Measurements from ENCODE around the gene SELENOF.

Gene SELENOF

DNA sequence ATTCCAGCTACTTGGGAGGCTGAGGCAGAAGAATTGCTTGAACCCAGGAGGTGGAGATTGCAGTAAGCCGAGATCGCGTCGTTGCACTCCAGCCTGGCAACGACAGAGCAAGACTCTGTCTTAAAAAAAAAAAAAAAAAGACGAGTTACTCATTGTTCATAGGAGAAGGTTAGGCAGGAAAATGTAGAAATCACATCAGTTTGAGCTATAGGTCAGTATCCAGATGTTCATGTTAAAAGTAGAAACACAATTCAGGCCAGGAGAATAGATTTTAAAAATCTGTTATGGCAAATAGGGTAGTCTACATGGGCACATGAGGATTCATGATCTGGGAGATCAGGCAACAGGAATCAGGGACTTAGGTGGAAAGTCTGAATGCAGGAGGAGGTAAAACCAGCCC is 57.7 kb downstream of the SELENOF start:
- TF ChIP-seq, protein P1, sequence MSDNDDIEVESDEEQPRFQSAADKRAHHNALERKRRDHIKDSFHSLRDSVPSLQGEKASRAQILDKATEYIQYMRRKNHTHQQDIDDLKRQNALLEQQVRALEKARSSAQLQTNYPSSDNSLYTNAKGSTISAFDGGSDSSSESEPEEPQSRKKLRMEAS (IDR thresholded peaks at IDR 0.05; ENCODE audit: low read depth, low read length): no peak
- TF ChIP-seq, protein P2, sequence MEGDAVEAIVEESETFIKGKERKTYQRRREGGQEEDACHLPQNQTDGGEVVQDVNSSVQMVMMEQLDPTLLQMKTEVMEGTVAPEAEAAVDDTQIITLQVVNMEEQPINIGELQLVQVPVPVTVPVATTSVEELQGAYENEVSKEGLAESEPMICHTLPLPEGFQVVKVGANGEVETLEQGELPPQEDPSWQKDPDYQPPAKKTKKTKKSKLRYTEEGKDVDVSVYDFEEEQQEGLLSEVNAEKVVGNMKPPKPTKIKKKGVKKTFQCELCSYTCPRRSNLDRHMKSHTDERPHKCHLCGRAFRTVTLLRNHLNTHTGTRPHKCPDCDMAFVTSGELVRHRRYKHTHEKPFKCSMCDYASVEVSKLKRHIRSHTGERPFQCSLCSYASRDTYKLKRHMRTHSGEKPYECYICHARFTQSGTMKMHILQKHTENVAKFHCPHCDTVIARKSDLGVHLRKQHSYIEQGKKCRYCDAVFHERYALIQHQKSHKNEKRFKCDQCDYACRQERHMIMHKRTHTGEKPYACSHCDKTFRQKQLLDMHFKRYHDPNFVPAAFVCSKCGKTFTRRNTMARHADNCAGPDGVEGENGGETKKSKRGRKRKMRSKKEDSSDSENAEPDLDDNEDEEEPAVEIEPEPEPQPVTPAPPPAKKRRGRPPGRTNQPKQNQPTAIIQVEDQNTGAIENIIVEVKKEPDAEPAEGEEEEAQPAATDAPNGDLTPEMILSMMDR (IDR thresholded peaks at IDR 0.05; ENCODE audit: low read depth, low read length): no peak
- no peak for DNase-seq (ENCODE audit: low read depth)
- no peak overlapping the region for H3K4me3 ChIP-seq (ENCODE audit: low read depth, low read length)

DNA sequence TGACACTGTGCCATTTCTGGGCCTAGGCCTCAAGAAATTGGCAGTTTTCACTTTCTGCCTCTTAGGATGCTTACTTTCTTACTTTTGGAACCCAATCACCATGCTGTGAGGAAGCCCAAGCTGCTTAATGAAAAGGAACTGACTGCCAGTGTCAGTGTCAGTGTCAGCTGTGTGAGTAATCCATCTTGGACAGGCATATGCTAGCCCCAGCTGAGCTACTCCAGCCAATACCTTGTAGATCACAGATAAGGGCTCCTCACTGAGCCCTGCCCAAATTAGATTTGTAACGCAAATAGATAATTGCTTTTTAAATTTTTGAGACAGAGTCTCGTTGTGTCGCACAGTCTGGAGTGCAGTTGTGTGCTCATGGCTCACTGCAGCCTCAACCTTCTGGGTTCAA is 59.6 kb downstream of the SELENOF start:
- no peak overlapping the region for H3K4me3 ChIP-seq (ENCODE audit: low read depth, low read length)
- TF ChIP-seq MYC (IDR thresholded peaks at IDR 0.05; ENCODE audit: low read depth, low read length): no peak
- TF ChIP-seq, protein P2 (IDR thresholded peaks at IDR 0.05; ENCODE audit: low read depth, low read length): no peak
- TF ChIP-seq POLR2A (IDR thresholded peaks at IDR 0.05; ENCODE audit: extremely low read depth, insufficient read length): no peak
- TF ChIP-seq, protein P1 (IDR thresholded peaks at IDR 0.05; ENCODE audit: low read depth, low read length): no peak
- DNase-seq (ENCODE audit: low read depth): peak; percentile 14

DNA sequence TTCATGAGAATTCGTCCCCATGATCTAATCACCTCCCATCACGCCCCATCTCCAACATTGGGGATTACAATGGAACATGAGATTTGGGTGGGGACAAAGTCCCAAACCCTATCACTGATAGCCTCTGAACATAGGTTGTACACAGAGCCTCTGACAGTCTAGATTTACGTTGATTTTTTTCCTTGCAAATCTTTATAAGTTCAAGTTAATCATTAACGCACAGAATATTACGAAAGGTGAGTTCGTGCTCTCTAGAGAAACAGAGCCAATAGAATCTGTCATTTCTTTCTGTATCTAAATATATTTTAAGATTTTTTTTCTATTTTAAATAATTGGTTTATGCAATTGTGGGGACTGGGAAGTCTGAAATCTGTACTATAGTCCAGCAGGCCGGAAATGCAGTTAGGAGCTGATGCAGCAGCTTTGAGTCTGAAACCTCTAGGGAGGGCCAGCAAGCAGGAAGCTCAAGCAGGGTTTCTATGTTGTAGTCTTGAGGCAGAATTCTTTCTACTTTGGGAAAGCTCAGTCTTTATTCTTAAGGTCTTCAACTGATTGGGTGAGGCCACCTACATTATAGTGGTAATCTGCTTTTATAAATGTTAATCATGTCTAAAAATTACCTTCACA is 61.0 kb downstream of the SELENOF start:
- H3K4me3 ChIP-seq (ENCODE audit: low read depth, low read length): no peak overlapping the region
- peak; percentile 51 for DNase-seq (ENCODE audit: low read depth)
- no peak for TF ChIP-seq POLR2A (IDR thresholded peaks at IDR 0.05; ENCODE audit: extremely low read depth, insufficient read length)
- TF ChIP-seq, protein P1 (IDR thresholded peaks at IDR 0.05; ENCODE audit: low read depth, low read length): no peak
- TF ChIP-seq MYC (IDR thresholded peaks at IDR 0.05; ENCODE audit: low read depth, low read length): no peak

DNA sequence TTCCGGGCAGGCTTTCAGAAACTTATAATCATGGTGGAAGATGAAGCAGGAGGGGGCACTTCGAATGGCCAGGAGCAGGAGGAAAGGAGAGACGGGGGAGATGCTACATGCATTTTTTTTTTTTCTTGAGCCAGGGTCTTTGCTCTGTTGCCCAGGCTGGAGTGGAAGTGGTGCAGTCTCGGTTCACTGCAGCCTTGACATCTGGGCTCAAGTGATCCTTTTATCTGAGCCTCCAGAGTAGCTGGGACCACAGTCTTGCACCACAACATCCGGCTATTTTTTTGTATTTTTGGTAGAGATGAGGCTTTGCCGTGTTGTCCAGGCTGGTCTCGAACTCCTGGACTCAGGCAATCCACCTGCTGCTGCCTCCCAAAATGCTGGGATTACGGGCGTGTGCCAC is 61.6 kb downstream of the SELENOF start:
- H3K4me3 ChIP-seq (ENCODE audit: low read depth, low read length): no peak overlapping the region
- TF ChIP-seq, protein P2 (IDR thresholded peaks at IDR 0.05; ENCODE audit: low read depth, low read length): no peak
- TF ChIP-seq MYC (IDR thresholded peaks at IDR 0.05; ENCODE audit: low read depth, low read length) (no peak), POLR2A (IDR thresholded peaks at IDR 0.05; ENCODE audit: extremely low read depth, insufficient read length) (no peak)
- TF ChIP-seq, protein P1 (IDR thresholded peaks at IDR 0.05; ENCODE audit: low read depth, low read length): no peak
- no peak for DNase-seq (ENCODE audit: low read depth)

DNA sequence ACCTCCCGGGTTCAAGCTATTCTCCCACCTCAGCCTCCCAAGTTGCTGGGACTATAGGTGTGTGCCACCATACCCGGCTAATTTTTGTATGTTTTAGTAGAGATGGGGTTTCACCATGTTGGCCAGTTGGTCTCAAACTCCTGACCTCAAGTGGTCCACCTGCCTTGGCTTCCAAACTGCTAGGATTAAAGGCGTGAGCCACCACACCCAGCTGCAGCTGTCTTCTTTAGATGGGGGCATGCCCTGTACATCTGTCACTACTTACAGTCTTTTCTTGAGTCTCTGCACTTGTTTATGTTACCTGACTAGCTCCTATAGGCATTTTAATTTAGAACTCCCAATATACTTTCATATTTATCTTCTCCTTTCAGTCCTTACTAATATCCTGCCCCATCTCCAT is 64.2 kb downstream of the SELENOF start:
- DNase-seq (ENCODE audit: low read depth): no peak
- no peak overlapping the region for H3K4me3 ChIP-seq (ENCODE audit: low read depth, low read length)
- TF ChIP-seq, protein P2 (IDR thresholded peaks at IDR 0.05; ENCODE audit: low read depth, low read length): no peak
- TF ChIP-seq, protein P1 (IDR thresholded peaks at IDR 0.05; ENCODE audit: low read depth, low read length): no peak
- TF ChIP-seq POLR2A (IDR thresholded peaks at IDR 0.05; ENCODE audit: extremely low read depth, insufficient read length) (no peak), MYC (IDR thresholded peaks at IDR 0.05; ENCODE audit: low read depth, low read length) (no peak)

DNA sequence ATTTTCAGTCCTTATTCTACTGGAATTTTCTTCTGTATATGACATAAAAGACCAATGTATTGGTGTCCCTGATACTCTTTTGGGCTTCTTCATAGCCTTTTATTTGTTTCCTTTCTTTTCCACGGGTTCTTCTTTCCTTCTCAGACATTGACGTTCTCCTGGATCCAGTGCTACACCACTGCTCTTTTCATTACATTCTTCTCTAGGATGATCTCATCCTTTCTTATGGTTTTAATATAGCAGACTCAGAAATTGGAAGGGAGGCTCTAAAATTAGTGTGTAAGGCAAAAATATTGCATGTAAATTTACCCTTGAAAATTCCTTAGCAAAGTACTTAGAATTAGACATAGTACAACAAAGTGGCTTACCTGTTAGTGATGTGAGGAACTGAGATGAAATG is 65.3 kb downstream of the SELENOF start:
- TF ChIP-seq POLR2A (IDR thresholded peaks at IDR 0.05; ENCODE audit: extremely low read depth, insufficient read length) (no peak), MYC (IDR thresholded peaks at IDR 0.05; ENCODE audit: low read depth, low read length) (no peak)
- TF ChIP-seq, protein P2 (IDR thresholded peaks at IDR 0.05; ENCODE audit: low read depth, low read length): no peak
- TF ChIP-seq, protein P1 (IDR thresholded peaks at IDR 0.05; ENCODE audit: low read depth, low read length): no peak
- H3K4me3 ChIP-seq (ENCODE audit: low read depth, low read length): no peak overlapping the region
- no peak for DNase-seq (ENCODE audit: low read depth)
